BLaER1 treated with 17β-estradiol and CSF1 and Interleukin-3, amounts not matched to agents 10 nM and 100 nM (cell line): Measurements from ENCODE around the gene CLEC1A.
A peak's percentile ranks its signal among the peaks of the same experiment; 100 is the strongest.
"Not testable (repeated sequence)": the region's sequence is repeated elsewhere in the genome, so short reads cannot be mapped to it uniquely, and the experiment has no call there.

Experiments
- H3K27ac ChIP-seq, 11 experiments: shearing (Covaris generic); formaldehyde crosslinking; 2 replicates each; pipeline ENCODE4 v1.8.1; 2022
- H3K27me3 ChIP-seq, 11 experiments: shearing (Covaris generic); formaldehyde crosslinking; 2 replicates each; pipeline ENCODE4 v1.8.1; 2022
- H3K36me3 ChIP-seq, 11 experiments: shearing (Covaris generic); formaldehyde crosslinking; 2 replicates each; pipeline ENCODE4 v1.8.1; 2022
- H3K4me1 ChIP-seq, 10 experiments: shearing (Covaris generic); formaldehyde crosslinking; 2 replicates each; pipeline ENCODE4 v1.8.1; 2022
- H3K4me2 ChIP-seq, 11 experiments: shearing (Covaris generic); formaldehyde crosslinking; 2 replicates each; pipeline ENCODE4 v1.8.1; 2022
- H3K4me3 ChIP-seq, 10 experiments: shearing (Covaris generic); formaldehyde crosslinking; 2 replicates each; pipeline ENCODE4 v1.8.1; 2022
- H3K9ac ChIP-seq, 11 experiments: shearing (Covaris generic); formaldehyde crosslinking; 2 replicates each; pipeline ENCODE4 v1.8.1; 2022
- H3K9me3 ChIP-seq, 11 experiments: shearing (Covaris generic); formaldehyde crosslinking; replicated peaks in 1 of 11; 2 replicates each; pipeline ENCODE4 v1.8.1; 2022
- H4K20me1 ChIP-seq, 11 experiments: shearing (Covaris generic); formaldehyde crosslinking; 2 replicates each; pipeline ENCODE4 v1.8.1; 2022
- Cebpa-rat ChIP-seq, 11 experiments: shearing (Covaris generic); IDR thresholded peaks; 2 replicates each; pipeline ENCODE4 v1.8.1; 2022

CLEC1A gene

GRCh38 chr12:10030446-10030845 is 68.3 kb downstream of the CLEC1A start, which contains the start of gene CLEC9A:
CLEC9A (plus strand) TSS chr12:10030682; CDS start chr12:10052688, 22,006 bp downstream.
- Histone ChIP-seq H3K9ac (no peak within 1 kb of the TSS), H3K4me2 (peak within 1 kb of the TSS in 3 of 11 experiments; percentile 11 to 41 (median 19); a peak in 3 of 22 replicates), H3K4me3 (no peak within 1 kb of the TSS), H3K4me1 (peaks cover 0 to 45% (median 0%) of the 10 kb centered on the region in 10 experiments; a peak in 6 of 20 replicates), H4K20me1 (no peaks in the 10 kb centered on the region), H3K9me3 (peaks cover 0 to 10% (median 5%) of the 10 kb centered on the region in 11 experiments; a peak in 8 of 22 replicates), H3K27me3 (no peaks in the 10 kb centered on the region), H3K27ac (no peak within 1 kb of the TSS), H3K36me3 (no peaks in the 10 kb centered on the region)
- TF ChIP-seq Cebpa-rat (IDR thresholded peaks at IDR 0.05): no peak

- H3K4me3 ChIP-seq: no peak overlapping the region
- H3K27ac ChIP-seq: peak overlapping the region in 4 of 11 experiments; percentile 25 to 70 (median 44); a peak in 7 of 22 replicates
- peaks cover 0 to 27% (median 0%) of the 10 kb centered on the region in 10 experiments; a peak in 6 of 20 replicates for H3K4me1 ChIP-seq
- 0 out of 22 replicates have a peak, but pooled peaks of 1 of the 11 experiments have one; percentile 39 for TF ChIP-seq Cebpa-rat (IDR thresholded peaks at IDR 0.05)
- H3K4me2 ChIP-seq: peak overlapping the region in 2 of 11 experiments; percentile 40 to 52; a peak in 4 of 22 replicates
- H3K9me3 ChIP-seq: peaks cover 0 to 10% (median 5%) of the 10 kb centered on the region in 11 experiments; a peak in 8 of 22 replicates
- H3K9ac ChIP-seq: no peak overlapping the region
- no peaks in the 10 kb centered on the region for H4K20me1 ChIP-seq
- H3K27me3 ChIP-seq: no peaks in the 10 kb centered on the region
- H3K36me3 ChIP-seq: no peaks in the 10 kb centered on the region
Measured at GRCh38 chr12:10027721-10028120, 71.1 kb downstream of the CLEC1A start.

GRCh38 chr12:10027311-10027710 is 71.5 kb downstream of the CLEC1A start:
- no peak for TF ChIP-seq Cebpa-rat (IDR thresholded peaks at IDR 0.05)
- H3K4me1 ChIP-seq: peaks cover 0 to 27% (median 0%) of the 10 kb centered on the region in 10 experiments; a peak in 6 of 20 replicates
- H4K20me1 ChIP-seq: no peaks in the 10 kb centered on the region
- H3K4me3 ChIP-seq: no peak overlapping the region
- H3K9me3 ChIP-seq: peaks cover 0 to 10% (median 5%) of the 10 kb centered on the region in 11 experiments; a peak in 8 of 22 replicates
- H3K4me2 ChIP-seq: peak overlapping the region in 2 of 11 experiments; percentile 40 to 52; a peak in 3 of 22 replicates
- no peaks in the 10 kb centered on the region for H3K27me3 ChIP-seq
- no peak overlapping the region for H3K9ac ChIP-seq
- no peaks in the 10 kb centered on the region for H3K36me3 ChIP-seq
- peak overlapping the region in 2 of 11 experiments; percentile 47 to 70; a peak in 4 of 22 replicates for H3K27ac ChIP-seq

GRCh38 chr12:10026666-10027065 is 72.1 kb downstream of the CLEC1A start:
- H3K9ac ChIP-seq, H3K27me3 ChIP-seq, H3K4me2 ChIP-seq, H3K36me3 ChIP-seq, H3K4me3 ChIP-seq, H4K20me1 ChIP-seq: not testable (repeated sequence)
- Histone ChIP-seq H3K27ac (peak overlapping the region in 1 of 11 experiments; percentile 70; a peak in 1 of 22 replicates), H3K9me3 (peaks cover 0 to 10% (median 5%) of the 10 kb centered on the region in 11 experiments; a peak in 8 of 22 replicates), H3K4me1 (peaks cover 0 to 23% (median 0%) of the 10 kb centered on the region in 10 experiments; a peak in 6 of 20 replicates)

- Histone ChIP-seq H3K9ac (no peak overlapping the region), H3K27me3 (no peaks in the 10 kb centered on the region), H3K4me2 (no peak overlapping the region)
Measured at GRCh38 chr12:10025236-10025635, 73.5 kb downstream of the CLEC1A start.

GRCh38 chr12:10021342-10021741 is 77.4 kb downstream of the CLEC1A start:
- no peaks in the 10 kb centered on the region for H3K27me3 ChIP-seq
- no peak overlapping the region for H3K9ac ChIP-seq
- H3K4me2 ChIP-seq: no peak overlapping the region
- H4K20me1 ChIP-seq: no peaks in the 10 kb centered on the region
- no peaks in the 10 kb centered on the region for H3K36me3 ChIP-seq
- TF ChIP-seq Cebpa-rat (IDR thresholded peaks at IDR 0.05): no peak
- H3K4me1 ChIP-seq: peaks cover 0 to 24% (median 0%) of the 10 kb centered on the region in 10 experiments; a peak in 6 of 20 replicates
- no peaks in the 10 kb centered on the region for H3K9me3 ChIP-seq
- H3K4me3 ChIP-seq: no peak overlapping the region
- H3K27ac ChIP-seq: no peak overlapping the region

More at GRCh38 chr12:10025236-10025635, 73.5 kb downstream of the CLEC1A start:
- H3K9me3 ChIP-seq: peaks cover 0 to 6% (median 2%) of the 10 kb centered on the region in 11 experiments; a peak in 8 of 22 replicates
- no peak overlapping the region for H3K27ac ChIP-seq
- no peaks in the 10 kb centered on the region for H3K36me3 ChIP-seq
- TF ChIP-seq Cebpa-rat (IDR thresholded peaks at IDR 0.05): no peak
- no peak overlapping the region for H3K4me3 ChIP-seq
- no peaks in the 10 kb centered on the region for H4K20me1 ChIP-seq
- H3K4me1 ChIP-seq: peaks cover 0 to 16% (median 0%) of the 10 kb centered on the region in 10 experiments; a peak in 5 of 20 replicates
